NCI-H2107 treated with DMSO at 0.1 percent for 48 hours (cell line): ENCODE measurements around the gene TREM2.
"Not testable (repeated sequence)": the region's sequence is repeated elsewhere in the genome, so short reads cannot be mapped to it uniquely, and the experiment has no call there.

Source experiments
- DNase-seq: peaks from one replicate; lab custom pipeline; 2025; ENCODE audit not compliant: unreplicated experiment; lab: John Stamatoyannopoulos, UW

The TREM2 gene

DNA sequence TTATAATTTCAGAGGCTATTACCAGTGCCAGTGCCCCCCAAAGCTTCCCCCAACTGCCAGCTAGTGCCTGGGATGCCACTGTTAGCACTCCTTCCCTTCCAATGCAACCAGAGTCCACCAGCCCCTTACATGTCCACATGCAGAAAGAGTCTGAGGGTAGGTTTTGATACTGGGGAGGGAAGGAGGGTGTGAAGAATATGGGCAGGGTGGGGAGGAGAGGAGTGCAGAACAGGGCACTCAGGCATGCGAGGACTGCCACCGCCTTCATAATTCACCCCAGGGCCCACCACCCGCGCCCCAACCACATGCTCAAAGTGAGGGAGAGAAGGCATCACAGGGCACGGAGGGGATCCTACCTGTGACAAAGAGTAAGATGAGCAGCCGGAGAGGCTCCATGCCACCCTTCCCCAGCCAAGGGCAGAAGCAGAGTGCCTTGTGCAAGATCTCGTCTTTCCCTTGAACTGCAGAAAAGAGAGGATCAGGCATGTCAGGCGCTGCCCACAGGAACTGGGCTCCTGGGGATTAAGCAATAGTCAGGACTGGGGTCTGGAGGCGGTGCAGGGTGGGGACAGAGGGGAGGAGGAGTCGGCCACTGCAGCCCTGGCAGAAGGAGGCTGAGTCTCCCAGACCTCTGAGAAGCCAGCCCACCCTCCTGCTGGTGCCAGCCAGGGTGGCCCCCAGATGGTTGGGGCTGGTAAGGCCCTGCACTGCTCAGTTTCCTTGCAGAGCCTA is at the start of gene TREM2:
TREM2 (minus strand) TSS at position 430 of the 732 bp plus-strand sequence; CDS start at position 396, 34 bp downstream.
- DNase-seq, result no peak

DNA sequence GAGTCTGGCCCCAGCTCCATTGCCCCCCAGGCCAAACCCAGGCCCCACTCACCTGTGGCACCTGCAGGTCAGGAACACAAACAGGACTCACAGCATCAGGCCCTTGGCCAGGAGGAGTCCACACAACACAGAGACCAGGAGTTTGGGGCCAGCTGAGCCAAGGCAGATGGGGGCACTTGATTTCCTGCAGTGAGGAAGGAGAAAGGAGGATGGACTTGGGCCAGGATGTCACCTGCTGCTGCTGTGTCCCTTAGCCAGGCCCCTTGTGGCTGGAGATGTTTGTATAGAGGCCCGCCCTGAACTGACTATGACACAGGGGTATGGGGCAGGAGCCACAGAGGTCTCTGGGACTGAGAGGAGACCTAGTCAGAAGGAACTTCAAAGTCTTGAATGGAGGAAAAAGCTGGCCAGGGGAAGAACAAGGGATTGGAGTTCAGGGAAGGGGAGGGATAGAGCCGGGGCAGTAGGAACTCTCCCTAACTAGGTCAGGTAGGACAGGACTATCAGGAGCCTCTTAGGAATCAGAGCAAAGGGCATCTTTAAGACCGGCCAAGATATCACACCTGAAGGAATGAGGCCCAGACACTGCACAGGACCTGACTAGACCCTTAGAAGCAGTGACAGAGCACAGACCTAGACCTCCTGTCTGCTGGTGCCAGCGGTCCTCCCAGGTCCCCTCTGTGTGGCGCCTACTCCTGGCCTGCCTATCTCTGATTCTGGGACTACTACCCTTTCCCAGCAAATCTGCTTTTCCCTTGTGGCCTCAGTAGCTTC is 46.8 kb upstream of the TREM2 start:
- no peak for DNase-seq

DNA sequence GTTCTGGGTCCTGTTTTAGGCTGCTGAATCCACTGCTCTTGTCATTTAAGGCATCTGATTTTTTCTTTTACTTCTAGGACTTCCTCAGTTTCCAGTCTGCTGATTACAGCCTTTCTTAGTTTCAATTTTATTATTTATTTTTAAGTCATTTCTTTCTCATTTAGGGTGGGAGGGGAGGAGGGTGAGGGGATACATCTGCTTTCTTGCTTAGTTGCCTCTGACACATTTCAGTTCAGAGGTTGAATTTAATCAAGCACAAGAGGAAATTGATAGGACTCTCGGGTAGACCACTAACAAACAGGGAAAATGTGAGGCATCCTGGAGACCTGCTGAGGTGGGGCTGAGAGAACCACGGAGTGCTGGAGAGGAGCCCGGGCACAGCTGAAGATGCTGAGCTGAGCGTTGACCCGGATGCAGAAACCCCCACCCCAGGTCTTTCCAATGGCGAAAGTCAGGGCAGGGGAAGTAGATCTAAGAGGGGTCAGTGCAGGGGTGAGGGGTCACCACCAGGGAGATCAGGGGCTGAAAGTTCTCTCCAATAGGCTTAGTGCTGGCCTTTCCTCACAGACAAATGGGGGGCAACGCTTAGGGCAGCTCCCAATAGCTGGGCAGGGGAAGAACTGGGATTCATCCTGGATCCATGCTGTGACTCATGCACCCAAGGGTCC is 45.7 kb upstream of the TREM2 start:
- DNase-seq, result no peak

DNA sequence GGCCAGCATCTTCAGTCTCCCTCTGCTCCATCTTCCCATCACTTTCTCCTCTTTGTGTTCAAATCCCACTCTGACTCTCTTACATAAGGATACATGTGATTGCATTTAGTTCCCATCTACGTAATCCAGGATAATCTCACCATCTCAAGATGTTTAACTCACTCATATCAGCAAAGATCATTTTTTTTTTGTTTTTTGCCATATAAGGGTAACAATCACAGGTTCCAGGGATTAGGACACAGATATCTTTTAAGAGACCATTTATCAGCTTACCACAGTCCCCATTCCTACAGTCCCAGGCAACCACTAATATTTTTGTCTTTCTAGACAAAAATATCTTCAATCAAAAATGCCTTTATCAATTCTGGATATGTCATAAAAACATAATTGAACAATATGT is 41.2 kb upstream of the TREM2 start:
- no peak for DNase-seq

DNA sequence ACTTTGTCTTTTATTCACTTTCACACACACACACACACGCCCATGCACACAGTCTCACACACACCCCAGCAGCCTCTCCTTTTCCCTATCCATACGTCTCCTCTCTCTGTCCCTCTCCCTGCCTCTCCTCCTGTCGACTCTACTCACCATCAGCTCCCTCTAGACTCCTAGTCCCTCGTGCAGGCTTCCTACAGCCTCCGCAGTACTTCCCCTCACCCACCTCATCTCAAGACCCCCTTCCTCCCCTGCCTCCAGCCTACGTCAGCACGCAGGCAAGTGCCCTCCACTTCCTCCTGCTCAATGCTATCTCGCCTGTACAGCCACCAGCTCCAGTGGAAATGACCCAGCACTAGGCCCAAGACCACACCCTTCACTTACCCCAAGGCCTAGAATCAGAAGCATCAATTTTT is 38.9 kb upstream of the TREM2 start:
- DNase-seq, result no peak

DNA sequence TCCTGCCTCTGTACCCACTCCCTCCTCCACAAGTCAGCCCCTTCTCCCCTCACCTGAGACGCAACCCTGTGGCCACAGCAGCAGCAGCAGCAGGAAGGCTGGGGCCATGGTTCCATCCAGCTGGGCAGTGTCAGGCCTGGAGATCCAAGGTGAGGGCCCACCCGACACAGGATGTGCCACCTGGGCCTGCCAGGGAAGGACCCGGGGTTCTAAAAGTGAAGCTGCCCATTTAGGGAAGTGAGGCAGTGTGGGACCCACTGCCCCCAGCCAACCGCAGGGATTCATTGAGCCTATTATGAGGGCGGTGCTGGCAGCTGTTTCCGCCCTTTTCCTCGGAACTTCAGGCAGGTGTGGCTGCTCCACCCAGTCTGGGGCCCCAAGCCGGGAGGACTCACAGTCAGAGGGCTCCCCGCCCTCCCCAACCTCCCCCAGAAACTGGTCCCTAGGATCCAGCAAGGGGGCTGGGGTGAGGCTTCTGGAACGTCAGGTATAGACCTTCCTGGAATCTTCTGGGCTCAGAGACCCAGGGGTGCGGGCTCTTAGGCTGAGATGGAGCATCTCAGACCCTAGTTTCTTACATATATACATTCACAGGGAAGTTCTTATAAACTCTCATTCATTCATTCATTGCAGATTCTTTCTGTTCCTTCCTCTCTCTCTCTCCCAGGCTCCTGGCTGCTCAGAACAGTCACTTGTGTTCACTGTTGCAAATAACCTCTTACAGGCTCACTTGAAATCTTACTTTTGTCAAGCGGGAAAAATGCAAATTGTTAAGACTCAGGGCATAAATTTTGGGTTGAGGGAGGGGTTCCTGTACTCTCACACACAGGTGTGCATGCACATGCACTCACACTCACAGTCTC is 38.2 kb upstream of the TREM2 start, which contains the start of gene TREML2:
TREML2 (minus strand) TSS at position 249 of the 863 bp plus-strand sequence; CDS start at position 108, 141 bp downstream.
- DNase-seq, result no peak

DNA sequence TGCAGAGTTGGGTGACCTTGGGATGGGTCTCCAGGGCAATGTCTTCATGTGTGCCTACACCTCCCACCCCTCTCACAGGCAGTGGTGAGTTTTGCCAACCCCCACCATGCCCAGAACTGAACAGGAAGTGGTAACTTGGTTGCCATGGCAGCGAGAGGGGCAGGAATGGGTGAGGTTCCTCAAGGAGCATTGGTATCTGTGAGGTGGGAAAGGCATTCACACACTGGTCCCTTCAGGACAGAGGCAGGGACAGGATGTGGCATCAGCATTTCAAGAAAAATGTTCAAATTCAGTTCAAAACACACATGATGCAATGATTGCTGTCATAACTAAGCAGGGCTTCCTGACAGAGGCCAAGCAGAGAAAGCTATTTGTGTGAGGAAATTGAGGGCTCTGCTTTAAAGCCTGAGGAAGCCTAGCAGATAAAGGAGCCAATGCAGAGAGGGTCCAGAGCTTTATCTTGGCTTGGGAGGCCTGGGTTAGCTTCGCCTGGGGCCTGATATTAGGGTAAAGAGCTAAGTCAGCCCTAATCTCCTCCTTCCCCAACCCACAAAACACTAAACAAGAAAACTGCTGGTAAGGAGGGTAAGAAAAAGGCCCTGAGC is 37.5 kb upstream of the TREM2 start:
- DNase-seq, result no peak

DNA sequence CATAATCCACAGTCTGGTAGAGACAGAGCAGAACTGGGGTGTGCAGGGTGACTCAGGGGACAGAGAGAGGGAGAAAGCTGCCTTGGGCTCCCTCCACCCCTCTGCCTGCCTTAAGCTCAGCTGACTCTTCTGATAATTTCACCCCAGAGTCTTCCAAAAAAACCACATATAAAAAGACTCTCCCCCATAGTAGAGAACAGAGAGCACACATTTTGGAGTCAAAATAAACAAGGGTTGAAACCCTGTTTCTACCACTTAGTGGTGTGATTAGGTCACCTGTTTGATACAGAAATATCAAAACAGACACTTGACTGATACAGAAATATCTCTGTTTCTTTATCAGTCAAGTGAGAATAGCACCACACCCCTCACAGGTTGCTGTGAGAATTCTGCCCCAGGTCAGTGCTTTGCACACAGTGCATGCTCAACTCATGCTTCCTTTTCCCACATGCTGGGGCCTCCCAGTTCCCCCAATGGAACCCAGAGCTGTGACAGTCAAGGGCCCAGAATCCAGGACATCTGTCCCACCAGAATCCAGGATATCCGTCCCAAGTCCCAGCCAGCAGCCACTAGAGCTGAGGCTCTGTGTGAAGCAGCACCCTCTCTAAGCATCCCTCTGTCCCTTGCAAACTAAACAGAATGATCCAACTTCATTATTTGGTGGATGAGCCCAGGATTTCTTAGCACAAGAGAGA is 36.8 kb upstream of the TREM2 start:
- no peak for DNase-seq

DNA sequence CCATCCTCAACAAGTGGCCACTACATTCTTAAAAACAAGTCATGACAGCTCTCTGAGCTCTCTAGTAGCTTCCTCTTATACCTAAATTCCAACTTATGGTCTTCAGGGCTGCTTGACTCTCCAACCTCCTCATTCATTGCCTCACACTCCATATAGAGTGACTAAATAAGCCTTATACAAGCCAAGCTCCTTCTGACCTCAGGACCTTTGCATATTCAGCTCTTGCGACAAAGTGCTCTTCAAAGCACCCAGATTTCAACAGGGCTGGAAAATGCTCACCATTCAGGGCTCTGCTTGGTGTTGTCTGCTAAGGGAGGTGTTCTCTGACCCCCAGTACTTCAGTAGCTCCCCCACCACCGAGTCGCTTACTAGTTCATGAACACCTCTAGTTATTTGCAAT is 34.3 kb upstream of the TREM2 start:
- DNase-seq, result no peak

DNA sequence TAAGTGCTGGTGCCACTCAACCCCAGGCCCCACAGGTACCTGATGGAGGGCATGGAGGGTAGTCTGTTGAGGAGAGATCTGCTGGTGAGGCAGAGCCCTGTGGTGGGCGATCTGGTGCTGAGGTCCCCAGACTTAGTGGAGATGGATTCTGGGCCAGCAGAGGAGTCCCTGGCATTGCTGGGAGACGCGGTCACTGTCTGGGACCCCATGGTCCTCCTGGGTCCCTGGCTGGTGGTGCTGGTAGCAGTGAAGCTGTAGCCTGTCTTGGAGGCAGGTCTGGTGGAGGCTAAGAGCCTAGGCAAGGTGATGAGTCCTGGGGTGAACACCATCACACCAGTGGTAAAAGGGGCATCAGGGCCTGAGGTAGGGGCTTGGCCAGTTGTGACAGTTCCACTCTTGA is 31.5 kb upstream of the TREM2 start:
- no peak for DNase-seq

DNA sequence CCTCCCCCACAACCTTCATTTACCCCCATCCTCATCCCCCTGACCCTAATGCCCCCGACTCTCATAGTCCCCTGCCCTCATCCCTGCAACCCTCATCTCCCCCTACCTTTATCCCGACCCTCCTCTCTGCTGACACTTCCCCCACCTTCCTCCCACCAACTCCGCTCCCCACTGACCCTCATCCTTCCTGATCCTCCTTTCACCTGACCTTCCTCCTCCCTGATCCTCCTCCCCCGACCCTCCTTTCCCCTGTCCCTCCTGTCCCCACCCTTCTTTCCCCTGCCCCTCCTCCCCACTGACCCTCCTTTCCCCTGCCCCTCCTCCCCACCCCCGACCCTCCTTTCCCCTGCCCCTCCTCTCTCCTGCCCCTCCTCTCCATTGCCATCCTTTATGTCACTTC is 31.0 kb upstream of the TREM2 start:
- DNase-seq, result no peak

DNA sequence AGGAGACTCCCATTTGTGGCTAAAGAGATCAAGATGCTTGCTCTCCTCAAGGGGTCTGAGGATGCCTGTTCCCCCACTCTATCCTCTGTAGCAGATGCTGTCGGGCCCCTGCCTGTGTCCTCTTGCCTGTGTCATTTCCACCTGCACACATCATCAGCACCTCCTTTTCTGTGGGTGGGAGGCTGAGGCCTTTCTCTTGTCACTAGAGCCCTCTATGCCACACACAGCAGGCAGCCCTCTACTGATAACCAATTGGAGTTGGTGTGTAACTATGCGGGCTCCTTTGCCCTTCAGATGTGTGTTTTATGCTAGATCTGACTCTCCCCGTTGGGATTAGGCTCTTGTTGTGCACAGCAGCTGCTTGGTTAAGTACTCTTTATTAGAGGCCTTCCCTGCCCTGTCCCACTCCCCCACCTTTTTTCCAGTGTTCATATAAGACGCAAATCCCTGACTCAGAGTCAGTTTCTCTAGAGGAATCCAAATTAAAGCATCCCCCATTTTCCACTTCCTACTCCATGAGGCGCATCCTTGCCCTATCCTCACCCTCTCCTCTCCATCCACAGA is 30.3 kb upstream of the TREM2 start:
- no peak for DNase-seq

DNA sequence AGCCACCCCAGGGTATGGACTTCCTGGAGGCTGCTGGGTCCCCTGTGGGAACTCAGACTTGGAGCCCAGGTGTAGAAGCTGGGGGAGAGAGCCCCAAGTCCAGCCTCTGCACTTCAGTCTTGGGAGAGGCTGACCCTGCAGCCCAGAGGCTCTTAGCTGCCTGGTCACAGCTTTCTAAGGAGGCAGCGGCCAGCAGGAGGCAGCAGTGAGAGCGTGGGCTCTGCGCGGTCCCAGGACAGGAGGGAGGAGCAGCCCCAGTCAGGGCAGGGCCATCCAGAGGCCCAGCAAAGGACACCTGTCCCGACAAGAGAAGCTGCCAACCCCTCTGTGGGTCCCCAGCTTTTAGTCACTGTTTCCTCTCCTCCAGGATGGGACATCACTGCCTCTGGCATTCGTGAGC is 28.7 kb upstream of the TREM2 start:
- DNase-seq, result no peak

DNA sequence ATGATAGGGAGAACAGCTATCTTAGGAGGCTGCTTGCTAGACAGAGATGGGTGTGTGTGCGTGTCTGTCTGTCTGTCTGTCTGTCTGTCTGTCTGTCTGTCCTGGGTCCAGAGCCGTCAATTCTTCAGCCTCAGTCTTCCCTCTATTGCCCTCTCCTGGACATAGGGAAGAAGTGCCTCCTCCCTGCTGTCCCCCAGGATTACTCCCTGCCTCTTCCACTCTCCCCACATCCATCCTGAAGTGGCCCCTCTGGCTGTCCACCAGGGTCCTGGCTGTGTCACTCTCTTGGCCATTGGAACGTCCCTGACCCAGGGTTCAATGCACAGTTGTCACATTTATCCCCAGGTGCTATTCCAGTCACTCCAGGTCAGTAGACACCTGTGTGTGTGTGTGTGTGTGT is 27.9 kb upstream of the TREM2 start:
- no peak for DNase-seq

DNA sequence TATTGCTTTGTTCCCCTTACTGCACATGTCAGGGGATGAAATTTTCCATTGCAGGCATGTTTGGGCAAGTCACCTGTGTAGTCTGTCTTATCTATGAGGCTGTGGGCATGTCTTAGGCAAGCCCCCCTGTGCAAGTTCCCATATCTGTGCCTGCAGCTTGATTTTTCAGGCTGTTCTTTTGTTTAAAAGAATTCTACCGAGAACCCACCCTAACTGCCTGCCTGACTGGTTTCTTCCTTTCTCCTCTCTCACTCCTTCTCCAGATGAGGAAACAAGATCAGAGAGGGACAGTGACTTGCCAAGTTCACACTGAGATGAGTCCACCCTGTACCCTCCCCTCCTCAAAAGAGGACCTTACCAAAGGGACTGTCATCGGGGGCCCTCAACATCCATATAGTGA is 27.1 kb upstream of the TREM2 start:
- no peak for DNase-seq

DNA sequence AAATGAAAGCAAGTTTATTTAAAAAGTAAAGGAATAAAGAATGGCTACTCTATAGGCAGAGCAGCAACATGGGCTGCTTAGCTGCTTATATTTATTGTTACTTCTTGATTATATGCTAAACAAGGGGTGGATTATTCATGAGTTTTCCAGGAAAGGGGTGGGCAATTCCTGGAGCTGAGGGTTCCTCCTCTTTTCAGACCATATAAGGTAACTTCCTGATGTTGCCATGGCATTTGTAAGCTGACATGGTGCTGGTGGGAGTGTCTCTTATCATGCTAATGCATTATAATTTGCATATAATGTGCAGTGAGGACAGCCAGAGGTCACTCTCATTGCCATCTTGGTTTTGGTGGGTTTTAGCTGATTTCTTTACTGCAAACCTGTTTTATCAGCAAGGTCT is 26.1 kb upstream of the TREM2 start:
- DNase-seq, result not testable (repeated sequence)

DNA sequence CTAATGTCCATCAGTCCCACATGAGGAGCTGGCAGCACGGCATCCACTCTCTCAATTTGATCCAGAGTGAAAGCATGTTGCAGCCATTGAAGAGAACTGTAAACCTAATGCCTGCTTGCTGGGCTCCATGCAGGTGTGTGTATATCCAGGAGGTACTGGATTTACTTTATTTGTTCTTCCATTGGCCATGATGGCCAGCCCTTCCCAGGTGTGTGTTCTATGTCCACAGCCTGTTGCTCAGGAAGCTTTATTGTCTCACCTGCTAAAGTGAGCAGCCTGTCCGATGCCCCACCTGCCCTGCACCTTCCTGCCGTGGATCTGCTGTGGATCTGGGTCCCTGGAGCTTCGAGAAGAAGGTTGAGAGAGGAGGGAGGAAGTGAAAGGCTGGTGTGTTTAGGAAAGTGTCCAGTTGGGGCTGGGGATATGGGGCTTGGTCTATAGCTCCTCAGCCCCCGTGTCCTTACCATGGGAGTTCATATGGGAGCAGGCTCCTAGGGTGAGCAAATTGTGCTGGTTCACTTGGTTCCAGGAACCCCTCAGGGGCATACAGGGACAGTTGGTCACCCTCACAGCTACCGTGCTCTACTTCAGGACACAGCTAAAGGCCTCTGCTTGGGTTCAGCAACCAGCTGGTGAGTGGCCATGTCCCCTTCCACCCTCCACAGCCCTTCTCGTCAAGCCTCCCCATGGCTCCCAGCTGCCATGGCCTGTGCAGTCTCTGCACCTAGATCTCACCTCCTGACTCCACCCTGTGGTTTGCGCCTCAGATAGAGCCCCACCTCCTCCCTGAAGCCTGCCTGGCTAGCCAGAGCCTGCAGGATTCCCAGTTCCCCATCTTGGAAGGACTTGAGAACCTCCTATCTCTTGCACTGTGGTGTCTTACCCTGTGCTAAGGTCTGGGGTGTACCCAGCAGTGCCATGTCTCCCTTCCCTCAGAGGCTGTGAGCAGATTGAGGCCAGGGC is 25.3 kb upstream of the TREM2 start:
- no peak for DNase-seq

DNA sequence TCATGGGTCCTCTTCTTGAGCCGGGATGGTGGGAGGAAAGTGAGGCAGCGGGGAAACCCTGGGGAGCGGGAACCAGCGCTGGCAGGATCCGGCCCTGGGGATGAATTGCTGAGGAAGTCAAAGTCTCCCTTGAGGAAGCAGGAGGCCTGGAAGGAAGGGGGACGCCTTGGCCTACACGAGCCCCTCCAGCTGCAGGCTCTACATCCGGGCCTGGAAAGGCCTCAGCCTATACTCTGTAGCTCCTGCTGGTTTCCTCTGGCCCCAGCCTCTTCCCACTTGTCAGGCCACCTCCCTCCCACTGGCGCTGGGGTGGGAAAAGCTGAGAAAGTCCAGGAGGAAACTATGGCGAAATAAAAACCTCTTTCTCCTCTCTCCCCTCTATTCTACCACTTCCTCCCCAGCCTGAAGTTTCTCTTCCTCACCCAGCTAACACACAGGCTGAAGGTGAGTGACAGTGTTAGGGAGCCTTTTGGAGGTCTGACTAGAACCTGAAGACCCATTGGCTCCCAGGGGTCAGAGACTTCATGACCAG is 23.2 kb upstream of the TREM2 start:
- no peak for DNase-seq
